Gastrocnemius medialis (tissue), 4 donors: Measurements from ENCODE around the gene DFFA.

Experiments
- CTCF ChIP-seq, 5 experiments: fragments of 450-650 bp in 3 of 5; fragments of 200-600 bp in 2 of 5; sonication (generic) in 2 of 5; IDR thresholded peaks in 4 of 5; conservative IDR thresholded peaks in 1 of 5; 1 replicate in 4 of 5; 2 replicates in 1 of 5; pipeline ENCODE4 v1.5.1; 2016 to 2019; ENCODE audit warnings: antibody characterized with exemption in 5 of 5, mild to moderate bottlenecking in 3 of 5, moderate library complexity in 3 of 5
- POLR2A ChIP-seq, 2 donors: fragments of 450-650 bp; IDR thresholded peaks; one replicate each; pipeline ENCODE4 v1.6.1; 2017; ENCODE audit warnings: antibody characterized with exemption in 2 of 2, mild to moderate bottlenecking in 2 of 2, moderate library complexity in 2 of 2

- TF ChIP-seq POLR2A (IDR thresholded peaks at IDR 0.05): no peak
- no peak for TF ChIP-seq CTCF (IDR thresholded peaks at IDR 0.05 in 4 of 5, conservative IDR thresholded peaks at IDR 0.05 in 1 of 5)
Measured at GRCh38 chr1:10515976-10516750, 43.8 kb upstream of the DFFA start.
